ENCODE measurements around the gene TTLL4. TPM values are rescaled to one million over a fixed set of nuclear protein-coding genes. Genes with fewer than 3 reads are reported as not detected.
A peak's percentile ranks its signal among the peaks of the same experiment; 100 is the strongest.

The TTLL4 gene
- polyA plus RNA-seq, 1 experiment: 16.3 TPM

DNA sequence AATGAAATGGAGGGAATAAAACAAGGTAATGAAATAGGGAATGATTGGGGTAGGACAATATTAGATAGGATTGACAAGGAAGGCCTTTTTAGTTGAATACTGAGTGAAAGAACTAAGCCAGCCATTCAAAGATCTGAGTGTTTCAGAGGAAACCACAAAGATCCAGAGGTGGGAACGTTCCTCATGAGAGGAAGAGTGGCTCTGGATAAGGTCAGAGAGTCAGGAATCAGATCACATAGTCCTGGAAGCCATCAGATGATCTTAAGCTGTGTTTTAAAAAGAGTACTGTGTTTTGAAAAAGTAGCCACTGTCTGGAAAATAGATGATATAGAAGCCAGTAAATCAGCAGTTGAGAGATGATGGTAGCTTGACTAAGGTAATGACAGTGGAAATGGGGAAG is 11.8 kb downstream of the TTLL4 start:
- peaks cover 13% of the 10 kb centered on the region for H3K9me3 ChIP-seq (ENCODE audit: control insufficient read depth, insufficient read depth, low read length)

DNA sequence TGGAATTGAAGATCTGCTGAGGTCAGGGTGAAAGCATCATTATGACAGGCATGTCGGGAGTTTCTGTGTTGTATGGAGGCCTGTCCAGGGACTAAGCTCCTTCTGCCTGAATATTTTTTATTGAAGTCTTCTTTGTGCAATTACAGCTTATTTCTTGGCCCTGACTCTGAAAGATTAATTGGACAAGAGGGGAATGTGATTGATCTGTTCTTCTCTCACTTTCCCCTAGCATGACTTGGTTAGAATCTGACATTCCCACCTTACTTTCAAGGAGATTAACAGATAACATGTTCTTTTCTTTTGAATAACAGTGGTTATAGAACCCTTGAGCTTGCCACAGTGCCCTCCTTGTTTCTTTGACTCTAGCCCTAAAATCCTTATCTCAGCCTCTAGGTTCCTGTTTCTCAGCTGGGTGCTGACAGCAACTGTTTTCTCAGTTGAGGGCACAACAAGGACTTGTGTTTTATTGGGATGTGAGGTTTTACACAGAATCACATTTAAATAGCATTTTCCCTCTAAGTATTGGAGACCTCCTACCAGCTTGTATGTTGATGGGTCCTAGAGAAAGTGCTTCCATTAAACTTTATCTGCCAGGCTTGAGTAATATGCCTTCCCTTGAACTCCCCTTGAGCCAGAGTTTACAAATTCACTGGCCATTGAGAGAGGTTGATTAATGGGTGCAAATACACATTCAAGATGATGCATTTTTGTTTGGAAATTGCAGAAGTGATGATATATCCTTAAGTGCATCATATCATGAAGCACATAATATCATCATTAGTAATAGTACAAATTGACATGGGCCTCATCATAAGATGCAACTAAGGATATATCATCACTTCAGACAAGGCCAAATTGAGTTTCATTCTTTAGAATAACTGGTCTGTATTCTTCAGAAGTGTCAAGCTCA is 12.5 kb downstream of the TTLL4 start:
- H3K27ac ChIP-seq (ENCODE audit: low read depth, low read length): no peak overlapping the region
- H3K9me3 ChIP-seq (ENCODE audit: control insufficient read depth, insufficient read depth, low read length): peaks cover 15% of the 10 kb centered on the region
- no peaks in the 10 kb centered on the region for H3K27me3 ChIP-seq (ENCODE audit: control insufficient read depth, insufficient read depth, low read length)
- DNase-seq (ENCODE audit: low read depth, low spot score): no peak
- CTCF ChIA-PET: interaction anchor here (0.6 to 2.8 kb wide), 6 partner anchors 12 to 307 kb away, joined by 3 to 16 read pairs (median 5); no protein-coding TSS in a partner anchor
- no peak overlapping the region for H3K4me3 ChIP-seq (ENCODE audit: low read depth, low read length)
- TF ChIP-seq, protein P1, sequence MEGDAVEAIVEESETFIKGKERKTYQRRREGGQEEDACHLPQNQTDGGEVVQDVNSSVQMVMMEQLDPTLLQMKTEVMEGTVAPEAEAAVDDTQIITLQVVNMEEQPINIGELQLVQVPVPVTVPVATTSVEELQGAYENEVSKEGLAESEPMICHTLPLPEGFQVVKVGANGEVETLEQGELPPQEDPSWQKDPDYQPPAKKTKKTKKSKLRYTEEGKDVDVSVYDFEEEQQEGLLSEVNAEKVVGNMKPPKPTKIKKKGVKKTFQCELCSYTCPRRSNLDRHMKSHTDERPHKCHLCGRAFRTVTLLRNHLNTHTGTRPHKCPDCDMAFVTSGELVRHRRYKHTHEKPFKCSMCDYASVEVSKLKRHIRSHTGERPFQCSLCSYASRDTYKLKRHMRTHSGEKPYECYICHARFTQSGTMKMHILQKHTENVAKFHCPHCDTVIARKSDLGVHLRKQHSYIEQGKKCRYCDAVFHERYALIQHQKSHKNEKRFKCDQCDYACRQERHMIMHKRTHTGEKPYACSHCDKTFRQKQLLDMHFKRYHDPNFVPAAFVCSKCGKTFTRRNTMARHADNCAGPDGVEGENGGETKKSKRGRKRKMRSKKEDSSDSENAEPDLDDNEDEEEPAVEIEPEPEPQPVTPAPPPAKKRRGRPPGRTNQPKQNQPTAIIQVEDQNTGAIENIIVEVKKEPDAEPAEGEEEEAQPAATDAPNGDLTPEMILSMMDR (IDR thresholded peaks at IDR 0.05; ENCODE audit: low read depth, low read length): no peak
- POLR2A ChIA-PET: interaction anchor here (0.6 kb wide), 1 partner anchor 8 kb away, joined by 3 read pairs; no protein-coding TSS in a partner anchor

More for the DNA sequence above, 11.8 kb downstream of the TTLL4 start:
- no peak for DNase-seq (ENCODE audit: low read depth, low spot score)
- ChIA-PET POLR2A (no interaction called here), CTCF (interaction anchor here (0.8 to 2.8 kb wide), 5 partner anchors 11 to 307 kb away, joined by 3 to 16 read pairs (median 6); no protein-coding TSS in a partner anchor)
- Histone ChIP-seq H3K4me3 (ENCODE audit: low read depth, low read length) (no peak overlapping the region), H3K27me3 (ENCODE audit: control insufficient read depth, insufficient read depth, low read length) (no peaks in the 10 kb centered on the region), H3K27ac (ENCODE audit: low read depth, low read length) (no peak overlapping the region)
- TF ChIP-seq, protein P1 (IDR thresholded peaks at IDR 0.05; ENCODE audit: low read depth, low read length): no peak

DNA sequence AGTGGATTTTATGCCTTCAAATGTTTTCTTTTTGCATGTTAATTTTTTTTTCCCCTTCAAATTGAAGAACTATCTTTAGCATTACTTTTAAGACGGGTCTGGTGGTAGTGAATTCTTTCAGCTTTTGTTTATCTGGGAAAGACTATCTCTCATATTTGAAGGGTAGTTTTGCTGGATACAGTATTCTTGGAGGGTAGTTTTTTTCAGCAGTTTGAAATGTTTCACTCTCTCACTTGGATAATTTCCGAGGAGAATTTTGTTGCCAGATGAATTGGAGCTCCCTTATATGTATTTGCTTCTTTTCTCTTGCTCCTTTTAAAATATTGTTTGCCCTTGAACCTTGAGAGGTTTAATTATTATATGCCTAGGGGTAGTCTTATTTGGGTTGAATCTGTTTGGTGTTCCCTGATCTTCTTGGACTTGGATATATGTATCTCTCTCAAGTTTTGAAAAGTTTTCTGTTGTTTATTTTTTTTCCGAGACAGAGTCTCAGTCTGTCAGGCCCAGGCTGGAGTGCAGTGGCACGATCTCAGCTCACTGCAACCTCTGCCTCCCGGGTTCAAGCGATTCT is 15.5 kb downstream of the TTLL4 start:
- ChIA-PET CTCF (interaction anchor here (1.7 to 2.9 kb wide), 3 partner anchors 15 to 122 kb away, joined by 4 to 13 read pairs (median 9); partner anchors contain the start of gene TTLL4), POLR2A (no interaction called here)
- no peak for DNase-seq (ENCODE audit: low read depth, low spot score)
- TF ChIP-seq, protein P1 (IDR thresholded peaks at IDR 0.05; ENCODE audit: low read depth, low read length): no peak
- Histone ChIP-seq H3K27me3 (ENCODE audit: control insufficient read depth, insufficient read depth, low read length) (no peaks in the 10 kb centered on the region), H3K27ac (ENCODE audit: low read depth, low read length) (no peak overlapping the region), H3K9me3 (ENCODE audit: control insufficient read depth, insufficient read depth, low read length) (peaks cover 15% of the 10 kb centered on the region), H3K4me3 (ENCODE audit: low read depth, low read length) (no peak overlapping the region)

GRCh38 chr2:218727502-218728165 is 17.0 kb downstream of the TTLL4 start:
- DNase-seq (ENCODE audit: low read depth, low spot score): no peak
- ChIA-PET CTCF (interaction anchor here (1.3 to 2.9 kb wide), 3 partner anchors 17 to 121 kb away, joined by 4 to 13 read pairs (median 5); partner anchors contain the start of gene TTLL4), POLR2A (no interaction called here)

More at GRCh38 chr2:218727502-218728165, 17.0 kb downstream of the TTLL4 start:
- Histone ChIP-seq H3K4me3 (ENCODE audit: low read depth, low read length) (no peak overlapping the region), H3K27me3 (ENCODE audit: control insufficient read depth, insufficient read depth, low read length) (no peaks in the 10 kb centered on the region), H3K9me3 (ENCODE audit: control insufficient read depth, insufficient read depth, low read length) (peaks cover 15% of the 10 kb centered on the region), H3K27ac (ENCODE audit: low read depth, low read length) (no peak overlapping the region)
- TF ChIP-seq, protein P1 (IDR thresholded peaks at IDR 0.05; ENCODE audit: low read depth, low read length): peak; percentile 42
